ENCODE data around the gene ZNF331.

DNA sequence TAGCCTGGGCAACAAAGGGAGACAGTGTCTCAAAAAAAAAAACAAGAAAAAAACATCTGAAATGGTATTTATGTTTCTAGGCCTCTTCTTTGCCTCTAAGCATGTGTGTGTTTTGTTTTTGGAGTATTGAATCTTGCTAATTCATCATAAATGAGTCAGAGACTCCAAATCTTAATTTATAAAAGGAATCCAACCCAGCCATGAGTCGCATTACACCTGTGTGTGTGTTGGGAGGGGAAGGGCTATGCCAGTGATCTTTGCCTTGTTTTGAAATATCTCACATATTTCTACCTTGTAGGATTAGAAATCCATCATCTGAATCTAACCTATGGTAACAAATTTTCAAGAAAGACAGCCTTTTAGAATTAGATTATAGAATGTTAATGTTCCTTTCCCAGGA lies 4.0 kb downstream of the ZNF331 start:
- TF ChIP-seq, protein P1, sequence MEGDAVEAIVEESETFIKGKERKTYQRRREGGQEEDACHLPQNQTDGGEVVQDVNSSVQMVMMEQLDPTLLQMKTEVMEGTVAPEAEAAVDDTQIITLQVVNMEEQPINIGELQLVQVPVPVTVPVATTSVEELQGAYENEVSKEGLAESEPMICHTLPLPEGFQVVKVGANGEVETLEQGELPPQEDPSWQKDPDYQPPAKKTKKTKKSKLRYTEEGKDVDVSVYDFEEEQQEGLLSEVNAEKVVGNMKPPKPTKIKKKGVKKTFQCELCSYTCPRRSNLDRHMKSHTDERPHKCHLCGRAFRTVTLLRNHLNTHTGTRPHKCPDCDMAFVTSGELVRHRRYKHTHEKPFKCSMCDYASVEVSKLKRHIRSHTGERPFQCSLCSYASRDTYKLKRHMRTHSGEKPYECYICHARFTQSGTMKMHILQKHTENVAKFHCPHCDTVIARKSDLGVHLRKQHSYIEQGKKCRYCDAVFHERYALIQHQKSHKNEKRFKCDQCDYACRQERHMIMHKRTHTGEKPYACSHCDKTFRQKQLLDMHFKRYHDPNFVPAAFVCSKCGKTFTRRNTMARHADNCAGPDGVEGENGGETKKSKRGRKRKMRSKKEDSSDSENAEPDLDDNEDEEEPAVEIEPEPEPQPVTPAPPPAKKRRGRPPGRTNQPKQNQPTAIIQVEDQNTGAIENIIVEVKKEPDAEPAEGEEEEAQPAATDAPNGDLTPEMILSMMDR (IDR thresholded peaks at IDR 0.05; ENCODE audit: insufficient read depth, low read length): no peak
- no peak for TF ChIP-seq SPI1 (IDR thresholded peaks at IDR 0.05; ENCODE audit: borderline replicate concordance, low read depth)

All from HL-60 (cell line).